IPS DF 4.7 (cell line): ENCODE results near the gene ASIC2.
"Not testable (repeated sequence)": the region's sequence is repeated elsewhere in the genome, so short reads cannot be mapped to it uniquely, and the experiment has no call there.

ENCODE experiments used
- DNase-seq: peaks from one replicate; pipeline ENCODE4 v3.0.0-alpha.2; 2013; ENCODE audit warnings: low spot score; ENCODE audit errors: extremely low read depth

Gene ASIC2

GRCh38 chr17:32992321-32993033, 300.6 kb downstream of the ASIC2 start:
- no peak for DNase-seq

DNA sequence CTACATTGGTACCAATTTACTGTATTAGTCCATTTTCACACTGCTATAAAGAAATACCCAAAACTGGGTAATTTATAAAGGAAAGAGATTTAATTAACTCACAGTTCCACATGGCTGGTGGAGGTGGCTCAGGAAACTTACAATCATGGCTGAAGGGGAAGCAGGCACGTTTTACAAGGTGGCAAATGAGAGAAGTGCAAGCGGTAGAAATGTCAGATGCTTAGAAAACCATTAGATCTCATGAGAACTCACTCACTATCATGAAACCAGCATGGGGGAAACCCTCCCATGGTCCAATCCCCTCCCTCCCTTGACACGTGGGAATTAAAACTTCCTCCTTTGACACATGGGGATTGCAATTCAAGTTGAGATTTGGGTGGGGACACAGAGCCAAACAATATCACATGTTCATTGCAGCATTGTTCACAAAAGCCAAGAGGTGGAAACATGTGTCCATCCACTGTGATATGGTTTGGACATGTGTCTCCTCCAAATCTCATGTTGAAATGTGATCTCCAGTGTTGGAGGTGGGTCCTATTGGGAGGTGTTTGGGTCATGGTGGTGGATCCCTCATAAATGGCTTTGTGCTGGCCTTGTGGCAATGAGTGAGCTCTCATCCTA, 304.5 kb downstream of the ASIC2 start:
- no peak for DNase-seq

- not testable (repeated sequence) for DNase-seq
These were observed 305.2 kb downstream of the ASIC2 start for GRCh38 chr17:32987868-32988267.

DNA sequence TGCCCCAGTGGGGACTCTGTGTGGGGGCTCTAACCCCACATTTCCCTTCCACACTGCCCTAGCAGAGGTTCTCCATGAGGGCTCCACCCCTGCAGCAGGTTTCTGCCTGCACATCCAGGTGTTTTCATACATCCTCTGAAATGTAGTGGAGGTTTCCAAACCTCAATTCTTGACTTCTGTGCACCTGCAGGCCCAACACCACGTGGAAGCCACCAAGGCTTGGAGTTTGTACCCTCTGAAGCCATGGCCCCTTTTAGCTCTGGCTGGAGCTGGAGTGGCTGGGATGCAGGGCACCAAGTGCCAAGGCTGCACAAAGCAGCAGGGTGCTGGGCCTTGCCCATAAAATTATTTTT, 305.7 kb downstream of the ASIC2 start:
- DNase-seq, result not testable (repeated sequence)

GRCh38 chr17:32985050-32985756, 307.9 kb downstream of the ASIC2 start:
- no peak for DNase-seq

- DNase-seq, result not testable (repeated sequence)
These were observed 311.5 kb downstream of the ASIC2 start for GRCh38 chr17:32981611-32982010.

- DNase-seq, result no peak
These were observed 312.9 kb downstream of the ASIC2 start for GRCh38 chr17:32980230-32980629.

DNA sequence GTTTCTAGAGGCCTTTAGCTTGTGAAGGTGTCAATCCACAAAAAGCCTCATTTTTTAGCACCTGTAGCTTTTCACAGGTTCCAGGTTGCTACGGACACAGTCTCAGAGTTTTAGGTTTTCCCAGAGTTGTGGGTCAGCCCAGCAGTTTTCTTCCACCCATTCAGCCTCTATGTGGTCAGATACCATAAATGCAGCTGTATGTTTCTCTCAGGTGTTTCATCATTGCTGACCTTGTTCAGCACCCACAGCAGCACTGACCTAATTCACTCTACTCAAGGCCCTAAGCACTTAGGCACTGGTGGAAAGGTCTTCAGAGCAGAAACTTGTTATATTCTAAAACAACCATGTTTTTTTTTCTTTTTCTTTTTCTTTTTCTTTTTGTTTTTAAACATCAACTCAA, 316.5 kb downstream of the ASIC2 start:
- no peak for DNase-seq

- no peak for DNase-seq
These were observed 317.0 kb downstream of the ASIC2 start for GRCh38 chr17:32976131-32976530.

GRCh38 chr17:32971171-32971570, 321.9 kb downstream of the ASIC2 start:
- DNase-seq, result no peak

DNA sequence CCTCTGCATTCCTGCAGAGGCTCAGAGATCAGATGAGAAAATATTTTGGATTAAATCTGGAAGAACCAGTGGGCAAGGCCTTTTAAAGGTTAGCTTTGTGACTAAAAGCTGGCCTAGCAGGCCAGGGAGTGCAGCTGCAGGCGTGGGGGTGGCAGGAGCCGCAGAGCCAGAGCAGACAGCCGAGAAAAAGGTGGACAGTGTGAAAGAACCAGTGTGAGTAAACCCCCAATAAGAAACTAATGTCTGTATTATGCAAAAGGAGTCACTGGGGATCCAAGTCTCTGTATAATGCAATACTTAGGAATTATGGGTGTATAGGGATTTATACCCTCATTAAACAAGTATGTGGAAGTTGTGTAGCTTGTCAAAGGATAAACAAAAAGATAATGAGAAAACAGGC, 322.8 kb downstream of the ASIC2 start:
- no peak for DNase-seq

- not testable (repeated sequence) for DNase-seq
These were observed 323.9 kb downstream of the ASIC2 start for GRCh38 chr17:32969231-32969630.

DNA sequence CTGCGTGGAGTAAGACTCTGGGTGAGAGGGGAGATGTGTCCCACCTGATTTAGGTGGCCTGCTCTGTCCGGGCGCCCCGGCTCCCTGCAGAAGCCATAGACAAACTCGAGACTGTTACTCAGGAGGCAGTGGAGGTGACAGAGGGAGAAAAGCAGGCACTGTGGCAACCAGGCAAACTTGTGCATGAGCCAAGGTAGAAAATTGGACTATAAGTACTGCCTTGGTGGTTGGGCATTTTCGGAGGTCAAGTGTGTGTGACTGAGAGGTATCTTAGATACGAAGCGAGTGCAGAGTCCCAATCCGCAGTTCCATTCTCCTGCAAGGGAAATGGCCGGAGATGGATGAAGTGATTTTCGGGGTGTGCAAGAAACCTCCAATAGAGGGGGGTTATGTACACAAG, 328.6 kb downstream of the ASIC2 start:
- DNase-seq, result no peak
